Osteocyte (in vitro differentiated cells): ENCODE results near the gene PANX1. TPM values are rescaled to one million over a fixed set of nuclear protein-coding genes. Genes with fewer than 3 reads are reported as not detected.

Experiments
- DNase-seq: peaks from one replicate; pipeline ENCODE4 v3.0.0; 2021; ENCODE audit warnings: mixed read lengths; ENCODE audit not compliant: unreplicated experiment; ENCODE audit errors: extremely low spot score
- H3K27ac Mint-ChIP-seq: one replicate; pipeline ENCODE4 v1.8.0; 2021; ENCODE audit warnings: mild to moderate bottlenecking, mixed read lengths; ENCODE audit not compliant: unreplicated experiment
- H3K27me3 Mint-ChIP-seq: one replicate; pipeline ENCODE4 v1.8.0; 2021; ENCODE audit warnings: mixed read lengths; ENCODE audit not compliant: unreplicated experiment
- H3K36me3 Mint-ChIP-seq: one replicate; pipeline ENCODE4 v1.8.0; 2021; ENCODE audit warnings: mixed read lengths; ENCODE audit not compliant: unreplicated experiment
- H3K4me1 Mint-ChIP-seq: one replicate; pipeline ENCODE4 v1.8.0; 2021; ENCODE audit warnings: mixed read lengths; ENCODE audit not compliant: unreplicated experiment
- H3K4me3 Mint-ChIP-seq: one replicate; pipeline ENCODE4 v1.8.0; 2021; ENCODE audit warnings: mild to moderate bottlenecking, moderate library complexity, mixed read lengths; ENCODE audit not compliant: unreplicated experiment
- H3K9me3 Mint-ChIP-seq: one replicate; pipeline ENCODE4 v1.8.0; 2021; ENCODE audit warnings: mixed read lengths; ENCODE audit not compliant: unreplicated experiment
- CTCF ChIP-seq: fragments of 200-600 bp; sonication (generic); IDR thresholded peaks from 2 replicates; pipeline ENCODE4 v1.5.0; 2021; ENCODE audit warnings: antibody characterized with exemption, mild to moderate bottlenecking, moderate library complexity
- total RNA-seq: library from RNA; stranded (reverse); gene quantifications from 2 replicates; pipeline ENCODE4 v1.2.1, GENCODE V29; 2021

Gene PANX1
- total RNA-seq, 1 donor from 2014 or later, result 24.9 TPM

- no peak overlapping the region for H3K4me3 Mint-ChIP-seq
- no peaks in the 10 kb centered on the region for H3K27me3 Mint-ChIP-seq
These were observed 64.6 kb downstream of the PANX1 start for GRCh38 chr11:94193288-94193687.

GRCh38 chr11:94194712-94195111 lies 66.1 kb downstream of the PANX1 start:
- no peak for DNase-seq
- peaks cover 4% of the 10 kb centered on the region for H3K9me3 Mint-ChIP-seq
- H3K4me1 Mint-ChIP-seq, result no peaks in the 10 kb centered on the region
- H3K4me3 Mint-ChIP-seq, result no peak overlapping the region
- H3K36me3 Mint-ChIP-seq, result no peaks in the 10 kb centered on the region
- no peak for TF ChIP-seq CTCF
- no peaks in the 10 kb centered on the region for H3K27me3 Mint-ChIP-seq
- no peak overlapping the region for H3K27ac Mint-ChIP-seq

More at GRCh38 chr11:94193288-94193687, 64.6 kb downstream of the PANX1 start:
- Mint-ChIP-seq H3K9me3 (peaks cover 8% of the 10 kb centered on the region), H3K27ac (no peak overlapping the region), H3K4me1 (no peaks in the 10 kb centered on the region), H3K36me3 (peaks cover 3% of the 10 kb centered on the region)
- no peak for DNase-seq
- TF ChIP-seq CTCF, result no peak

GRCh38 chr11:94196363-94196762 lies 67.7 kb downstream of the PANX1 start:
- no peak for TF ChIP-seq CTCF
- DNase-seq, result no peak
- peaks cover 4% of the 10 kb centered on the region for H3K9me3 Mint-ChIP-seq
- no peaks in the 10 kb centered on the region for H3K27me3 Mint-ChIP-seq
- peaks cover 6% of the 10 kb centered on the region for H3K4me1 Mint-ChIP-seq
- no peak overlapping the region for H3K27ac Mint-ChIP-seq
- no peaks in the 10 kb centered on the region for H3K36me3 Mint-ChIP-seq
- no peak overlapping the region for H3K4me3 Mint-ChIP-seq

GRCh38 chr11:94198718-94199117 lies 70.1 kb downstream of the PANX1 start:
- Mint-ChIP-seq H3K4me3 (no peak overlapping the region), H3K27ac (no peak overlapping the region), H3K27me3 (no peaks in the 10 kb centered on the region), H3K4me1 (peaks cover 6% of the 10 kb centered on the region), H3K36me3 (no peaks in the 10 kb centered on the region), H3K9me3 (no peaks in the 10 kb centered on the region)
- TF ChIP-seq CTCF, result no peak
- DNase-seq, result no peak

GRCh38 chr11:94199136-94200130 lies 70.8 kb downstream of the PANX1 start:
- Mint-ChIP-seq H3K4me1 (peaks cover 6% of the 10 kb centered on the region), H3K36me3 (no peaks in the 10 kb centered on the region), H3K27me3 (no peaks in the 10 kb centered on the region), H3K4me3 (no peak overlapping the region), H3K27ac (no peak overlapping the region), H3K9me3 (no peaks in the 10 kb centered on the region)
- no peak for DNase-seq
- TF ChIP-seq CTCF, result no peak
